ENCODE results near the gene DPYSL3.

DPYSL3 gene

GRCh38 chr5:147361441-147362175, 148.3 kb downstream of the DPYSL3 start:
- Histone ChIP-seq H3K27me3 (ENCODE audit: insufficient read depth, poor library complexity, severe bottlenecking) (no peaks in the 10 kb centered on the region), H3K27ac (ENCODE audit: poor library complexity, severe bottlenecking) (no peak overlapping the region), H3K4me1 (ENCODE audit: insufficient read depth, poor library complexity, severe bottlenecking) (no peaks in the 10 kb centered on the region), H3K36me3 (ENCODE audit: low read depth) (no peaks in the 10 kb centered on the region), H3K9me3 (ENCODE audit: severe bottlenecking) (no peaks in the 10 kb centered on the region), H3K4me3 (ENCODE audit: severe bottlenecking) (no peak overlapping the region)
- ATAC-seq (ENCODE audit: low read depth) (no peak), DNase-seq (ENCODE audit: low spot score) (no peak)
- TF ChIP-seq CTCF (IDR thresholded peaks at IDR 0.05; ENCODE audit: poor library complexity, severe bottlenecking): no peak

GRCh38 chr5:147360816-147361215, 149.1 kb downstream of the DPYSL3 start:
- TF ChIP-seq CTCF (IDR thresholded peaks at IDR 0.05; ENCODE audit: poor library complexity, severe bottlenecking): no peak
- no peaks in the 10 kb centered on the region for H3K4me1 ChIP-seq (ENCODE audit: insufficient read depth, poor library complexity, severe bottlenecking)
- no peak overlapping the region for H3K4me3 ChIP-seq (ENCODE audit: severe bottlenecking)
- H3K36me3 ChIP-seq (ENCODE audit: low read depth): no peaks in the 10 kb centered on the region
- ATAC-seq (ENCODE audit: low read depth): no peak
- H3K9me3 ChIP-seq (ENCODE audit: severe bottlenecking): no peaks in the 10 kb centered on the region
- H3K27me3 ChIP-seq (ENCODE audit: insufficient read depth, poor library complexity, severe bottlenecking): no peaks in the 10 kb centered on the region
- no peak overlapping the region for H3K27ac ChIP-seq (ENCODE audit: poor library complexity, severe bottlenecking)
- no peak for DNase-seq (ENCODE audit: low spot score)

GRCh38 chr5:147359581-147359980, 150.3 kb downstream of the DPYSL3 start:
- Histone ChIP-seq H3K4me1 (ENCODE audit: insufficient read depth, poor library complexity, severe bottlenecking) (no peaks in the 10 kb centered on the region), H3K9me3 (ENCODE audit: severe bottlenecking) (no peaks in the 10 kb centered on the region), H3K27ac (ENCODE audit: poor library complexity, severe bottlenecking) (no peak overlapping the region), H3K4me3 (ENCODE audit: severe bottlenecking) (no peak overlapping the region), H3K36me3 (ENCODE audit: low read depth) (no peaks in the 10 kb centered on the region), H3K27me3 (ENCODE audit: insufficient read depth, poor library complexity, severe bottlenecking) (no peaks in the 10 kb centered on the region)
- TF ChIP-seq CTCF (IDR thresholded peaks at IDR 0.05; ENCODE audit: poor library complexity, severe bottlenecking): no peak
- DNase-seq (ENCODE audit: low spot score) (no peak), ATAC-seq (ENCODE audit: low read depth) (peak; percentile 14; the same call in 2 of the 3 replicates)

- Histone ChIP-seq H3K27me3 (ENCODE audit: insufficient read depth, poor library complexity, severe bottlenecking) (no peaks in the 10 kb centered on the region), H3K36me3 (ENCODE audit: low read depth) (no peaks in the 10 kb centered on the region), H3K27ac (ENCODE audit: poor library complexity, severe bottlenecking) (no peak overlapping the region), H3K4me3 (ENCODE audit: severe bottlenecking) (no peak overlapping the region), H3K9me3 (ENCODE audit: severe bottlenecking) (no peaks in the 10 kb centered on the region), H3K4me1 (ENCODE audit: insufficient read depth, poor library complexity, severe bottlenecking) (no peaks in the 10 kb centered on the region)
- DNase-seq (ENCODE audit: low spot score) (no peak), ATAC-seq (ENCODE audit: low read depth) (peak; percentile 21; the same call in 1 of the 3 replicates)
- TF ChIP-seq CTCF (IDR thresholded peaks at IDR 0.05; ENCODE audit: poor library complexity, severe bottlenecking): no peak
Observed at GRCh38 chr5:147359101-147359500, 150.8 kb downstream of the DPYSL3 start.

- DNase-seq (ENCODE audit: low spot score) (no peak), ATAC-seq (ENCODE audit: low read depth) (no peak)
- Histone ChIP-seq H3K27ac (ENCODE audit: poor library complexity, severe bottlenecking) (no peak overlapping the region), H3K4me3 (ENCODE audit: severe bottlenecking) (no peak overlapping the region), H3K9me3 (ENCODE audit: severe bottlenecking) (no peaks in the 10 kb centered on the region), H3K36me3 (ENCODE audit: low read depth) (no peaks in the 10 kb centered on the region), H3K4me1 (ENCODE audit: insufficient read depth, poor library complexity, severe bottlenecking) (peaks cover 7% of the 10 kb centered on the region), H3K27me3 (ENCODE audit: insufficient read depth, poor library complexity, severe bottlenecking) (no peaks in the 10 kb centered on the region)
- no peak for TF ChIP-seq CTCF (IDR thresholded peaks at IDR 0.05; ENCODE audit: poor library complexity, severe bottlenecking)
Observed at GRCh38 chr5:147349241-147349640, 160.6 kb downstream of the DPYSL3 start.
